Nephron (organoid): ENCODE data around the gene CPED1.
"Not testable (repeated sequence)": the region's sequence is repeated elsewhere in the genome, so short reads cannot be mapped to it uniquely, and the experiment has no call there.

Experiments
- H3K27ac Mint-ChIP-seq, 3 experiments: 2 replicates each; pipeline ENCODE4 v1.8.0; 2020; ENCODE audit warnings: mixed read lengths in 3 of 3, mild to moderate bottlenecking in 2 of 3, moderate library complexity in 1 of 3
- H3K27me3 Mint-ChIP-seq: 2 replicates; pipeline ENCODE4 v1.8.0; 2021; ENCODE audit warnings: low read depth, mild to moderate bottlenecking, moderate library complexity, mixed read lengths
- H3K36me3 Mint-ChIP-seq: 2 replicates; pipeline ENCODE4 v1.8.0; 2020; ENCODE audit warnings: low read depth, mixed read lengths
- H3K4me1 Mint-ChIP-seq: 2 replicates; pipeline ENCODE4 v1.8.0; 2020; ENCODE audit warnings: mixed read lengths
- H3K4me3 Mint-ChIP-seq, 3 experiments: 2 replicates each; pipeline ENCODE4 v1.8.0; 2020; ENCODE audit warnings: mild to moderate bottlenecking in 3 of 3, mixed read lengths in 3 of 3, moderate library complexity in 2 of 3
- H3K9me3 Mint-ChIP-seq: 2 replicates; pipeline ENCODE4 v1.8.0; 2020; ENCODE audit warnings: mixed read lengths
- TF ChIP-seq, protein P1 (sequence below), 3 experiments: fragments of 200-600 bp; sonication (generic); IDR thresholded peaks; one replicate each; pipeline ENCODE4 v1.5.0; 2021; ENCODE audit warnings: antibody characterized with exemption in 3 of 3; ENCODE audit not compliant: unreplicated experiment in 3 of 3

CPED1 gene

DNA sequence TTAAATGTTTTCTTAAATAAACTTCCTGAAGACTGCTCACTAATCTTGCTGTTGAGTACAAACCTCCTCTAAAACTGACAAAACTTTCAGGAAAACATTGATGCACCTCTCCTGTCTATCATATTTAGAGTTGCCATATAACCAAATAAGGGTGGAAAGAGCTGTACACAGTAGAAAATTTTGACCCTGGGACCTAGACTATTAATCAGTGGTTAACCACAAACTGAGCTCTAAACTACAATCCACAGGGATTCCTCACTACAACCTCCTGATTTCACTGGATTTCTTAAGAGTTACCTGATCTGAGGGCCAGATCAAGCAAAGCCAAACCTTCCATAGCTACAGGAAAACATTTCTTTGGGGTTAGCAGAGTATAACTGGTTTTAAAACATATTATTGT is 300.4 kb downstream of the CPED1 start:
- H3K9me3 Mint-ChIP-seq = peaks cover 34% of the 10 kb centered on the region
- H3K27ac Mint-ChIP-seq = peak overlapping the region; percentile 4 to 69 (median 7)

DNA sequence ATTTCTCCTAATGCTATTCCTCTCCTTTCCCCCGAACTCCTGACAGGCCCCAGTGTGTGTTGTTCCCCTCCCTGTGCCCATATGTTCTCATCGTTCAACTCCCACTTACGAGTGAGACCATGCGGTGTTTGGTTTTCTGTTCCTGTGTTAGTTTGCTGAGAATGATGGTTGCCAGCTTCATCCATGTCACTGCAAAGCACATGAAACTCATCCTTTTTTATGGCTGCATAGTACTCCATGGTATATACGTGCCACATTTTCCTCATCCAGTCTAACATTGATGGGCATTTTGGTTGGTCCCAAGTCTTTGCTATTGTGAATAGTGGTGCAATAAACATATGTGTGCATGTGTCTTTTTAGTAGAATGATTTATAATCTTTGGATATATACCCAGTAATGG is 301.4 kb downstream of the CPED1 start:
- not testable (repeated sequence) for H3K4me1 Mint-ChIP-seq, H3K27ac Mint-ChIP-seq, H3K4me3 Mint-ChIP-seq, H3K27me3 Mint-ChIP-seq
- Mint-ChIP-seq H3K9me3 (peaks cover 27% of the 10 kb centered on the region), H3K36me3 (peaks cover 64% of the 10 kb centered on the region)

More for the DNA sequence above, 300.4 kb downstream of the CPED1 start:
- Mint-ChIP-seq H3K4me1 (no peaks in the 10 kb centered on the region), H3K36me3 (peaks cover 73% of the 10 kb centered on the region), H3K4me3 (no peak overlapping the region), H3K27me3 (no peaks in the 10 kb centered on the region)
- TF ChIP-seq, protein P1, sequence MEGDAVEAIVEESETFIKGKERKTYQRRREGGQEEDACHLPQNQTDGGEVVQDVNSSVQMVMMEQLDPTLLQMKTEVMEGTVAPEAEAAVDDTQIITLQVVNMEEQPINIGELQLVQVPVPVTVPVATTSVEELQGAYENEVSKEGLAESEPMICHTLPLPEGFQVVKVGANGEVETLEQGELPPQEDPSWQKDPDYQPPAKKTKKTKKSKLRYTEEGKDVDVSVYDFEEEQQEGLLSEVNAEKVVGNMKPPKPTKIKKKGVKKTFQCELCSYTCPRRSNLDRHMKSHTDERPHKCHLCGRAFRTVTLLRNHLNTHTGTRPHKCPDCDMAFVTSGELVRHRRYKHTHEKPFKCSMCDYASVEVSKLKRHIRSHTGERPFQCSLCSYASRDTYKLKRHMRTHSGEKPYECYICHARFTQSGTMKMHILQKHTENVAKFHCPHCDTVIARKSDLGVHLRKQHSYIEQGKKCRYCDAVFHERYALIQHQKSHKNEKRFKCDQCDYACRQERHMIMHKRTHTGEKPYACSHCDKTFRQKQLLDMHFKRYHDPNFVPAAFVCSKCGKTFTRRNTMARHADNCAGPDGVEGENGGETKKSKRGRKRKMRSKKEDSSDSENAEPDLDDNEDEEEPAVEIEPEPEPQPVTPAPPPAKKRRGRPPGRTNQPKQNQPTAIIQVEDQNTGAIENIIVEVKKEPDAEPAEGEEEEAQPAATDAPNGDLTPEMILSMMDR (IDR thresholded peaks at IDR 0.05; ENCODE audit: unreplicated experiment in 3 of 3) = no peak

GRCh38 chr7:121294448-121294992 is 306.0 kb downstream of the CPED1 start:
- Mint-ChIP-seq H3K4me3 (no peak overlapping the region), H3K4me1 (peaks cover 20% of the 10 kb centered on the region), H3K27me3 (no peaks in the 10 kb centered on the region), H3K36me3 (peaks cover 32% of the 10 kb centered on the region), H3K9me3 (peaks cover 15% of the 10 kb centered on the region), H3K27ac (no peak overlapping the region)
- TF ChIP-seq, protein P1 (IDR thresholded peaks at IDR 0.05; ENCODE audit: unreplicated experiment in 3 of 3) = no peak

DNA sequence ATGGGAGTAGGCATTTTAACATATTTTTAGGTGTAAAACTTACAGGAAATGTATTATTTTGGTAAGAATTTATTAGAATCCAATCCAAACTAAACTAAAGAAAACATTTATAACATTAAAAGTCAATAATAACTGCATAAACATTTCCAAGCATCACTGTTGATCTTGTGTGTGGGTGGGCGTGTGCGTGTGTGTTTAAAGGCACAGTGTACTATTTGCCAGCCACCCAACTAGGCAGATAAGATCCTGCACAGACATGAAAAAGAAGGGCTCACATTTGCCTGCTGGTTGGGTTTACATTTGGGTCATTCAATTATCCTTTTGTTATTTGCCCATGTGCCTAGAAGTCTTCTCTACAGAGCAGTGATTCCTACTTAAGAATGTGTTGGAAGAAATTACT is 309.3 kb downstream of the CPED1 start:
- Mint-ChIP-seq H3K36me3 (peaks cover 8% of the 10 kb centered on the region), H3K4me3 (no peak overlapping the region), H3K27me3 (no peaks in the 10 kb centered on the region), H3K9me3 (no peaks in the 10 kb centered on the region), H3K4me1 (peaks cover 29% of the 10 kb centered on the region), H3K27ac (peak overlapping the region in 2 of 3 experiments; percentile 32 to 76)
- TF ChIP-seq, protein P1 (IDR thresholded peaks at IDR 0.05; ENCODE audit: unreplicated experiment in 3 of 3) = no peak

DNA sequence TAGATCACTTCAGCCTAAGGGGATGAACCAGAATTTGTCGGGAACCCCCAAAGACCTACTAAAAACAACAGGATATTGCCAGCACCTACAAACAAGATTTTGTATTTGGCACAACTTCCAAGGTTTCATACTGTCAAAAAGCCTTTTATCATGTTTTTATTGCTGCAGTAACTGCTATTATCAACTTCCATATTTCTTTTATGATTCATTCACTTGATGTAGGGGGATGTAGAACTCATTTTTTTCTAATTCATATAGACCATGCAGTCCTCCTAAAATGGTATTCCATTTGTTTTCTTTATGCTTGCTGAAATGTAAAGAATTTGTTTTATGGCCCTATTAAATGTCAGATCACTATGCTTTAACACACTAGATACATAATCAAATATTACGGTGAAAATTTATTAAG is 310.3 kb downstream of the CPED1 start:
- Mint-ChIP-seq H3K9me3 (no peaks in the 10 kb centered on the region), H3K4me3 (no peak overlapping the region), H3K4me1 (peaks cover 32% of the 10 kb centered on the region), H3K27me3 (no peaks in the 10 kb centered on the region), H3K27ac (peak overlapping the region; percentile 32 to 76 (median 72)), H3K36me3 (peaks cover 3% of the 10 kb centered on the region)
- TF ChIP-seq, protein P1 (IDR thresholded peaks at IDR 0.05; ENCODE audit: unreplicated experiment in 3 of 3) = no peak

DNA sequence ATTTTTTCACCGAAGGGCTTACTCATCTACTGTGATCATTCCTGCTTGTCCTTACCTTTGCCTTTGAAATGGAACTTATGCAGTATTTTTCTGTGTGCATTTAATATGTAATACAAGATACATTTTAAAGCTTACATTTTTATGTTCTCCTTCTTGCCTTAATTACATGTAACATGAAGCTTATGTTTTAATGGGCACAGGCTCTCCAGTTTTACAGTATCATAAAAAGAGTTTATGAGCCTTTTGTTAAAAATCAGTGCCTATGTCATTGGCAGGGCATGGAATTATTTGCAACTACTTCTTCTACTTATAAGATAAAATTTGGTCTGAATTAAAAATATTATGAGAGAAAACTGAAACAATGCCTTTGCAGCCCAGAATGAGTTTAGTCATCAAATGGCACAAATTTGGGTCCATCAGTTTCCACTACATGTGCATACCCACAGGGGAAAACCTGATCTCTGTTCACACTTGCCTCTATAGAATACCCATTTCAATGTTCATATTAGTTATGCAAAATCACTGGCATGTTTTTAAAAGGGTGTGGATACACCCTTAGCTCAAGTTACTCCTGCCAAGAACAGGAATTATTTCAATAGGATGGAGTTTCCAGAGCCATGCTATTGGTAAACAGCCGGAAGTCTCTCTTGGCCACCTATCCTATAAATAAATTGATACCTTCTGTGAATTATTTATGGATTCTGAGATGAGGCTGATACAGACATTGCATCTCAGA is 312.3 kb downstream of the CPED1 start:
- no peaks in the 10 kb centered on the region for H3K36me3 Mint-ChIP-seq
- H3K9me3 Mint-ChIP-seq = no peaks in the 10 kb centered on the region
- H3K27me3 Mint-ChIP-seq = no peaks in the 10 kb centered on the region
- H3K4me1 Mint-ChIP-seq = peaks cover 35% of the 10 kb centered on the region
- TF ChIP-seq, protein P1 (IDR thresholded peaks at IDR 0.05; ENCODE audit: unreplicated experiment in 3 of 3) = no peak
- H3K4me3 Mint-ChIP-seq = no peak overlapping the region
- H3K27ac Mint-ChIP-seq = no peak overlapping the region
